ENCODE measurements around the gene LRRFIP1.

LRRFIP1 gene

DNA sequence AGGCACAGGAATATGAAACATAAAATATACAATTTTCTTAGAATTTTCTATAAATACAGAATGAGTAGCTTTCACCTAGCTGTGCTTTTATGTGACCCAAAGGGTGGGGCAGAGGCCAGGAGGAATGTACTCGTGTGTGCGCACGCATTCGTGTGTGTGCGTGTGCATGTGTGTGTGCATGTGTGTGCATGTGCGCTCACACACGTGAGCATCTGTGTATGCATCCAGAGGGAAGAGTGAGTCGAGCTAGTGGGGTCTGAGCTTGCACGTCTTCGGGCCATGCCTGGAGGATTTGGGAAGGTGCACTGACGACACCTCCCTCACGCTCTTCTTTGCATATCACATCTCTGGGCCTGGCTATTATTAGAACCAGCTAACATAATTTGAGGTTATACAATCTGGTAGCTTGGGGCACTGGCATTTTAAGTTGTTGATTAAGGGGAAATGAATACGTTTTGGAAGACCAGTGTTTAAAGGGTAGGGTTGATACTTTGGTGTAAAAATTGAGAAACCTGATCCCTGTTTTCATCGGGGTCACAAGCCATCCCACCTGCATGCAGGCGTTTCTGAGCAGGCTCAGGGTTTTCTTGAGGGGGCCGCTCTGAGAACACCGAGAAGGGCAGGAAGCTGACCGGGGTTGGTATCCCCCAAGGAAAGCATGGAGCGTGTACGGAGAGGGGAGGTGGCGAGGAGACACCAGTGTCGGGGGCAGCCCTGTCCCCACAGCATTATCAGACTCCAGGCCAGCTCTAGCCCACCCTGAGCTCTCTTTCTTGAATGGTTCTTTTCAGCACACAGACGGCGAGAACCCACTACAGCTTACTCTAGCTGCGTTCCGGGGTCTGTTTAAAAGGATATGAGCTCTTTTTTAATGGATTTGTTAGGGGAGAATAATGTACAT, 85.3 kb downstream of the LRRFIP1 start:
- Histone ChIP-seq H3K27ac (no peak overlapping the region), H3K4me3 (no peak overlapping the region)

DNA sequence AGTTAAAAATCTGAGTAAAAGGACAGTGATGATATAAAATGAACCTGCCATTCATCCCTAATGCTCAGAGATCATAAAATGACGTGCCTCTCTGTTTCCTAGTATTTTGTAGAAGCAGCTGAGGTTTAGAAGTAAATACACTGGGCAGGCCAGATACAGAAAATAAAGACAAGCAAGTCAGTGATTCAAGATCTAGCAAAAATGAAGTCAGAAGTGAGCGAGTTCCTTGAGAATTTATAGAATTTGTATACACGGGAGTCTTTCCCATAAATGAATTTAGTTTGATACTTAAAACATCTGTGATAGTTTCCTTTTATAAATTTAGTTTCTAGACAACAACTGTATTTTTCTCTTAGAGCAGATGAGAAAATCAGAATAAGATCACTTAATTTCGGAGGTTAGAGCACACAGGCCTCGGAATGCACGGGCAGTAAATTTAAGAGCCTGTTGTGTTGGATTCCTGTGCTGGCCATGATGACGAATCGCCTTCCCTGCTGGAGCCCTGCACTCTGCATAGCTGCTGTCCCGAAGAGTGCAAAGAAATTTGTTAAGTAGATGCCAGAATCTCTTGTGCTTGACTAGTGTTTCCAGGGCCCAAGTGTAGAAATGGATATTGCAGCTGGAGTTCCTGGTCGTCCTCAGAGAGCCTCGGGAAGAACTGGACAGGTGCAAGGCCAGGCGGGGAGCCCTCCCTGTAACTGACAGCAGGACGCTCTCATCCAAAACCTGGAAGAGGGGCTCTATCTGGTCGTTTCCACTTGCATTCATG, 87.5 kb downstream of the LRRFIP1 start:
- peak overlapping the region in 12 of 21 experiments; percentile 2 to 50 (median 28) for H3K27ac ChIP-seq
- no peak overlapping the region for H3K4me3 ChIP-seq

DNA sequence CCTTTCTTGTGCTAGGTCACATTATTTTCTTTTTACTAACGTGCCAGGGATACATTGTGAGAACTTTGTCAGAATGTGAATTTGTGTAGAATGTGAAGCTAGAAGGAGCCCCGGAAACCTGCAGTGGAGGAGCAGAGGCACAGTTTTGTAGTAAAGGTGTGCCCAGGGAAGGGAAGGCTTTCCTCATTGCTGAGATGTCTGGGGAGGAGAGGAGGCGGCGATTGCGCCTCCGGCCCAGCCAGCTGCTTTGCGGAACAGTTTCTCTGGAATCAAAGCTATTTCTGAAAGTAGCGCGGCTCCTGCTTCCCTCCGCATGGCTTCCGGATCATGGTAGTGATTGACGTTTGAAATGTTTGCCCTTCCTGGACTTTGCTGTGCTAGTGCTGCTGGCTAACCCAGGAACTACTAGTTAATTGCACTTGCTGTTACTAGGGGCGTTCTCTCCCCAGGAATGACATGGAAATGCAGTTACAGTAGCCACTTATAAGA, 88.1 kb downstream of the LRRFIP1 start:
- peak overlapping the region in 13 of 21 experiments; percentile 2 to 50 (median 28) for H3K27ac ChIP-seq
- no peak overlapping the region for H3K4me3 ChIP-seq

DNA sequence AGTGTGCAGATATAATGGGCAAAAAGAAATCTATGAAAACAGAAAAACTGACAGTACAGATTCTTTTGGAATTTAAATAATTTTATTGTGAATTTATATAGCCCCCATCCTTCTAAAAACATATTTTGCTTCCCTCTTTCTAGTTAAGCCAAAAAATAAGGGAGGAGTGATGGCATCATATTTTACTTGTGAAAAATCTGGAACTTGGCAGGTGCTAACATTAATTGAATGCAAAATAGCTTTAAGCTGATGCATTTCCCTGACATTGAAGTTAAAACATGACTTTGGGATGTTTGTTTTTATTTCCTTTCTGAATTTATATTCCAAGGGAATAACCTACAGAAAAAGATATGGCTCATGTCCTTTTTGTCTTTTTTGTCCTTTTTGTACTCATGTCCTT, 88.6 kb downstream of the LRRFIP1 start:
- H3K4me3 ChIP-seq: no peak overlapping the region
- H3K27ac ChIP-seq: peak overlapping the region in 4 of 21 experiments; percentile 24 to 44 (median 28)

DNA sequence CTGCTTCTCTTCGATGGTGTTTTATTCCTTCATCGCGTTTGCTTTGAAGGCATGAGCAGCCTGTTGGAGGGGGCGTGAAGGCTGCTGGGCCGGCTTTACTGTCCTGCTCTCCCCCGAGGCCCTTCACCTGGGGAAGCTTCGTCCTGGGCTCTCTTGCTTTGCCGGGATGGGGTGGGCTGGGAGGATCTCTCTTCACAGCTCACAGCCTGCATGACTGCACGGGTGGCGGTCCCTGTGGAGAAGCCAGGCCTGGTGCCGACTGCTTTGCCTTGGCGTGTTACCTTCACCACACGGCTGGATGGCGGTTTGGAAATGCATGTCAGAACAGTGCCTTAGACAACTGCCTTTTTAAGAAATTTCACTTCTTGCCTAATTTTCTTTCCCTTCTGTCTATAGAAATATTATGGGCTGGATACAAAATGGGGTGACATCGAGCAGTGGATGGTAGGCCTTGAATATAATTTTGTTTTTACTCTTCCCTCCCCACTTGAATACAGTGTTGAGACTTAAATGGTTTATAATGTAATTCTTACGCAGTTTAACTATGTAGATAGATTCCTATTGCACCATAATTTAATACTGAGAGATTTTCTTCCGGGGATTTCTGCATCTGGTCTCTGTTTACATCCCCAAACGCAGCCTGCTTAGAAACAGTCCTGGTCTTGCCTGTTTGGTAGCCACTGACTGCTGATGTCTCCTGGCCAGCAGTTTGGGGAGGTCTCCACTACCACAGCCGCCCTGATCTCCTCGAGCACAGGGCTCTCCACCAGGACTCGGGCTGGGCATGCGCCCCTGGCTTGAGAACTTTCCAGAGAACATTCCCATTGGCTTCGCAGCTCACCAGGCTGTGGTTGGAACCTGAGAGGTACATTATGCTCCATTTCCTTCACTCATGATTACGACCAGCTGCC, 90.2 kb downstream of the LRRFIP1 start:
- H3K27ac ChIP-seq: peak overlapping the region in 10 of 21 experiments; percentile 9 to 64 (median 42)
- H3K4me3 ChIP-seq: no peak overlapping the region

DNA sequence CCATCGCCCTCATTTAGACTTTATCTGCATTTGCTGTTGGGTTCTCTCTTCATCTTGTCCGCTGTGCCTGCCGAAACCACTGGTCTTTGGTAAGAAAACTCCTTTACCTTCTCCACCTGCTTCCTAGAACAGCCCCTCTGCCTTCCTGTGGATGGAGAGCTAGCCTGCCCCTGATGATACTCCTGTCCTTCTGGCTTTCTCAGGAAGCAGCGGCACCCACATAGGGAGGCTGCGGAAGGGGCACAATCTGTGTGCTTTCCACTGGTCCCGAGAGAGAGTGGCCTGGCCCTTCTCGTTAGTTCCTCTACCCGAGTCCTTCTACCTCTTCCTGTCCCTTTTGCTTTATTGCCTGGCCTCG, 90.9 kb downstream of the LRRFIP1 start:
- Histone ChIP-seq H3K27ac (peak overlapping the region in 7 of 21 experiments; percentile 9 to 64 (median 43)), H3K4me3 (no peak overlapping the region)

DNA sequence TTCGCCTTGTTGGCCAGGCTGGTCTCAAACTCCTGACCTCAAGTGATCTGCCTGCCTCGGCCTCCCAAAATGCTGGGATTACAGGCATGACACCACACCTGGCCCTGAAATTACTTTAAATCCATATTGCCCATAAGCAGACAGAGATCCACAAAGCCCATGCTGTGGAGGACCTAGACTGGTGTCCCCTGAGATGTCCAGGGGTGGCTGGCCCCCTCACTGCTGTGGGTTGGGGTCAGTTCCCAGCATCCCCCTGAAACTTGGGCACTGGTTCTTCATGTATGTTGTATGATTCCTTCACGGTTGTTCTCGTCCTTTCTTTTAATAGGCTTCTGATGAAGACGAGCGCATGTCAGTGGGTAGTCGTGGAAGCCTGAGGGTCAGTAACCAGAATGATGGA, 93.1 kb downstream of the LRRFIP1 start:
- Histone ChIP-seq H3K4me3 (no peak overlapping the region), H3K27ac (no peak overlapping the region)

DNA sequence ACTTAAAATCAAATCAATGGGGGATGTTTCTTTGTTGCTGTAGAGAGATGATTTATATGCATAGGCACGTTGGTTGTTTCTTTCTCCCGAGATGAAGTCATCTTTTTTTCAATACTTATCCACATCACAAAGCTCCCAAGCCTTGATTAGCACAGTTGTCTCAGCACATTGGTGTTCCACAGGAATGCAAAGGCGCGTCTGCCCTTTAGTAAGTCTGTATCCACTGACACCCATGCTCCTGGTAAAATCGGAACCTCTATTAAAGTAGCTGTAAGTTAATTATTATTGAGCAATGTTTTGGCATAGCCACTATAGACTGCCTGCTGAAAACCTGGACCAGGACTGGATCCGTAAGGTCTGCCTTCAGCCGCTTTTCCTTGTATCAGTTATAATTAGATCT, 93.6 kb downstream of the LRRFIP1 start:
- peak overlapping the region in 1 of 21 experiments; percentile 5 for H3K27ac ChIP-seq
- H3K4me3 ChIP-seq: no peak overlapping the region

DNA sequence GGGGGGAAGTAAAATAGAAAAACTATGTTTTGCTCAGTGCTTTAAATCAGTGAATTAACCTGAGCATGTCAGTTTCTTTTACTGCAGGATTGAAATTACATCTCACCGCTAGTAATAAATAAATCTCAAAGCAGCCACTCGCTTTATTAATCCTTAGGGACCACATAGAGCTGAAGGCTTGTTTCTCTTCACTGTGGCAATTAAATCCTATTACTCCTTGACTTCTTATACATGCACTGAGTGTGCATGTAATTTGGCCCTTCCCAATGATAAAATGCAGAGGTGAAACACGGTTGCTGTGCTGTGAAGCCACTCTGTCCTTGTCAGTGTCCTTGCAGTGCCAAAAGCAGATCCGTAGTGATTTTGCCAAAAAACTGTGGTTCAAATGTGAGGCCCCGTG, 94.1 kb downstream of the LRRFIP1 start:
- H3K4me3 ChIP-seq: no peak overlapping the region
- no peak overlapping the region for H3K27ac ChIP-seq

DNA sequence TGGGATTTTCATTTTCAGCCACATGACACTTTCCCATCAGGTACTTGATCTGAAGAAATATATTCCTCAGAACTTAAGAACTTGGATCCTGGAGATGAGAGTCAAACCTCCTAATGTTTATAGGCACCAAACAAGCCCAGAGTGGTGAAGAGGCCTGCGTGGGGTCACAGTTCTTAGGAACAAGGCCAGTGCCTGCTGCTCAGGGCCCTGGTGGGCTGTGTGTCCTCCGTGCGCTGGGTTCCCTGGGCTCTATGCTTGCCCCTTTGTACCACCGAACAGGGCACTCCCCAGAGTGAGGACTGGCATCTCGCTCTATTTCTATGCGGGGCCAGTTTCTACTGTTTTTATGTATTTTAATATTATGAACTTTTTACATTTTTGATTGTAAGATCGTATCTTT, 95.2 kb downstream of the LRRFIP1 start:
- H3K27ac ChIP-seq: no peak overlapping the region
- no peak overlapping the region for H3K4me3 ChIP-seq

DNA sequence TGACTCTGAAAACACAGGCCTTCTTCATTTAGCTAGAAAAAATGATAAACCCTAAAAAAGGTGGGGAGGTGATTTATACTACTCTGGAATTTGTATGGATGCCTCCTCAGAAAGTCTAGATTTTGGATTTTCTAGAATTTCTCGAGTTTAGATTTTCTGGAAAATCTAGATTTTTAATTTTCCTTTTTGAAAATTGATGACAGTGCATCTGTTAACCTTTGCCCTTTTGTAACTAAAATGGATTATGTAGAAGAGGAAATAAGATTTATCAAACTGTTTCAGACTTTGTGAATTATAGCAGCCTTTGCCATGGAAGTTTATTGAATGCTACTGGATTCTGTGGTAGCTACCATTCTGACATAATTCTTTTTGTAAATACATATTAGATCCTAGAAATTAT, 95.6 kb downstream of the LRRFIP1 start:
- Histone ChIP-seq H3K27ac (no peak overlapping the region), H3K4me3 (no peak overlapping the region)

DNA sequence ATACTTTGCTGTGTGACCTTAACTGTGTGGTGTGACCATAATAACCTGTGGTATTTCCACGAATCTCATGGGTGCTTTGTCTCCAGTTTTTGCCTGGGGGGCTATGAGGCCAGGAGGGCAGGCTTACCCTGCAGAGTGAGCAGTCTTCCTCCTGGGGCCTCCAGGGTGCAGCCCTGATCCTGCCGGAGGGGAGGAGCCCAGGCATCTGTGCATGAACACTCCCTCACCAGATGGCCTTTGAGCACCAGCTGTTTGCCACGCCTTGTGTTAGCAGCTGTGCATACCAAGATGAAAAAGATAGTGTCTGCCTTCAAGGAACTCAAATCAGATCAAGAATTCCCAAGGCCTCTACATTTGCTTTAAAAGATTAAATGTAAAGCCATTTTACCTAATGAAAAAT, 96.2 kb downstream of the LRRFIP1 start:
- Histone ChIP-seq H3K27ac (peak overlapping the region in 1 of 21 experiments; percentile 28), H3K4me3 (no peak overlapping the region)

DNA sequence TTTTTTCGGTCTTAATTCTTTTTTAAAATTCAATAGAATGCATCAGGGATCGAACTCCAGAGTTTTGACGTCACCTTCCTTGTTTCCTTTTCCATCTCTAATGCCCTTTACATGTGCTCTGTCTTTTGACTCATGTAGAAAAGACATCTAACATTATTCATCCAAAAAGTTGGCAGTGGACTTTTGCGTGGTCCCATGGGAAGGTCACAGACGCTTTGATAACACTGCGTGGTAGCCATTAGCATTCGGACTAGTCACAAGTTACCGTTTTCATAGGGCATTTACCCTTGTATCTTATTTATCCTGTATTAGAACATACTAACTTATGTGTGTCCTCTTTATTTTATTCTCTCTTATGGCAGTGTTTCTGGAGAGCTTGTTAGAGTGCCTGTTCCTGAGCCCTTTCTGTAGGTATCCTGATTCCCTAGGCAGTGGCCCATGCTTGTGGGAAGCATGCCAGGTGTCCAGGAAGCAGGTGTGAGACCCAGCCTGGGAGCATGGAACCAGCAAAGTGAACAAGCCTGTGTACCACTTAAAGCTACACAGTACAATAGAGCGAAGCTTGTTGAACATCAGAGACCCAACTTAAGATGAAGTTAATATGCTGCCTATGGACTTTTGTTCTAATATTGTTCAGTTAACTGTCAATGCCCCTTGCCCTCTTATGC, 97.6 kb downstream of the LRRFIP1 start:
- no peak overlapping the region for H3K27ac ChIP-seq
- no peak overlapping the region for H3K4me3 ChIP-seq

DNA sequence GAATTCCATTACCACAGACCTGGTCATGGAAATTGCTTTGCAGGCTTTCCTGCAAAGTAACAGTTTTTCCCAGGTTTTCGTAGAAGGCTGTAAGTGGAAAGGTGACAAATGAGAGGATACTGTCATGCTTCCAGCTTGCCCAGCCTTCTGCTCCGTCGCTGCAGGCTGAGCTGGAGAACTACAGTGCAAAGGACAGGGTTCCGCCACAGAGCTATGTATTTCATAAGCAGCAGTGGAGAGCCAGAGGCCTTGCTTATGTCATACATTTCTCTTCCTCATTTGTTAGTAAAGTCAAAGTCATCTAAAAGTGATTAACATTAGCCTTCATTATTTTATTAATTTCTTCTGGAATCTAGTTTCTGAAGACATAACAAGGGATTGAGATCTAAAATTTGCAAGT, 98.3 kb downstream of the LRRFIP1 start:
- H3K27ac ChIP-seq: no peak overlapping the region
- H3K4me3 ChIP-seq: no peak overlapping the region

DNA sequence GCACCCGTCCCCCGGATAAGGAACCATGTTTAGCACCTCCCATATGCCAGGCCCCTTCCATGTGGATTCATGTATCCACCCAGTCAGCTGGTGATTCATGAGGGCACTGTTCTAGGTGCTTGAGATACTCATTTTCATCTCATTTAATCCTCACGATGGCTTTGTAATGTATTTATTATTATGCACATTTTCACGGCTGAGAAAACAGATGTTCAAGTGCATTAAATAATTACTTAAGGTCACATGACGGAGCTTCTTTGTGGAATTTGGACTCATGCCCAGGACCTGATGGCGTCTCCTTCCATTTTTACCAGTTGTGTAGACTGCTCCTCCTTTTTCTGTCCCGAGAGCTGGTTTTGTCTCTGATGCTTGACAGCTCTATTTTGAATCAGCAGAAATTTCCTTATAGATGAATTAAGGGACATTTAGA, 99.0 kb downstream of the LRRFIP1 start:
- Histone ChIP-seq H3K4me3 (no peak overlapping the region), H3K27ac (peak overlapping the region in 1 of 21 experiments; percentile 50)

DNA sequence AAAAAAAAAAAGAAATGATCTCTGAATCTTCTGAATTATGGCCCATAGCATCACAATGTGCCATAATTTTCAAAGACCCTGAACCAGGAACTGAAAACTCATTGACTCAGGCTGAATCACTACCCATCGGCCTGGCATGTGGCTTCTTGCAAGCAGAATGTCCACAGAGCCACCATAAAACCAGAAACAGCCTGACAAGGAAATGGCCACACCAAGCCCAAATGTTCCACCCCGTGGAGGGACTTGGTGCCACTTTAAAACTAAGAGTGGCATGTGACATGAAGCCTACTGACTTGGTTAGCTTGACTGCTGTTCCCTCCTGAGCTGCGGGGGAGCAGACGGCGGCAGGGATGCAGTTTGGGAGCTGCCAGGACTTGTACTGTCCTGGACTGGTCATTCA, 100.0 kb downstream of the LRRFIP1 start:
- Histone ChIP-seq H3K4me3 (no peak overlapping the region), H3K27ac (peak overlapping the region in 3 of 21 experiments; percentile 2 to 36 (median 15))

DNA sequence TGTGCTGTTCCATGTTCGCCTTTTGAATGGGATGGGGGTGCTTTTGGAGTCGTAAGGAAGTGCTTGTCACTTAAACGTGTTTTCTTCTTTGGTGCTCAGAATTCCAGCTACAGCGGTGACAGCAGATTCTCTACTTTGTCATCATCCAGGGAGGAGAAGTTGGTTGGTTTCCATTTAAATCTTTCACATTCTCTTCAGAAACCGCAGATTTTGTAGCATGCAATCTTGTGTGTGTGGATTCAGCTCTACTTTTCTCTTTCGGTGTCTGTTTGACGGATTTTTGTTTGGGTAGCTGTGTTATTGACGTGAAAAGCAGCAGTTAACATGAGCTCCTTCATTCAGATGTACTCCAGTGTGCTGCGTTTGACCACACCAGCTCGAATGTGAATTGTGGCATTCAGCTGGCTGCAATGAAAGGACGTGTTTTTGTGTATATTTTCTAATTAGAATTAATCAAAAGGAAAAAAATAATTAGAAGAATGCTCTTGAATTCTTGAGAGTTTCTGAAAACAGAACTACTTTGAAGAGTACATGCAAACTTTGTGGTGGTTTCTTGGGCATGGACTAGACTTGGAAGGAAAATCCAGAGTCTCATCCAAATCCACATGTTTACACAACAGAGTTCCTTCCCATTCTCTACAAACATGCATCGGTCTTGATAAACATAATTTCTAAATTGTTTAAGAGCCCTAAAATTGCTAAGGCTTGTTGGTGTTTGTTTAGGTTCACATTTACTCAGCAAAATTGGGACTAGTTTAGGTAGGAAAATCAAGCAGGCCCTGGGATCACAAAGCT, 102.5 kb downstream of the LRRFIP1 start:
- Histone ChIP-seq H3K27ac (peak overlapping the region in 4 of 21 experiments; percentile 0 to 29 (median 10)), H3K4me3 (no peak overlapping the region)

DNA sequence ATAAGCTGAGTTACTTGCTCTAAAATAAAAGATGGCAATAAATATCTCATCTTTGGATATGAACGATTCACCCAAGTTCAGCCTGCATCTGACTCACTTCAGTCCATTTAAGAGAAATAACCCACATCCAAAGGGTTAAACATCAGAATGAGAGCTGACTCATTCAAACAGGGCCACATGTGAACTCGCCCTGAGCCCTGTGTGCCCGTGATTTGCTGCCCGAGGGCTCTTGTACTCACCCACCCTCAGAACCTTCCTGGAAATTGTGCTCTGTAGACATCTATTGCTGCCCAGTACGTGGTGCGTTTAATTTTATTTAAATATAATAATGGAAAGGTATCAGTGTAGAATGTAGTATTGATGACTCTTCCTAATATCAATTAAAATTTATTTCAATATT, 104.3 kb downstream of the LRRFIP1 start:
- no peak overlapping the region for H3K4me3 ChIP-seq
- H3K27ac ChIP-seq: peak overlapping the region in 10 of 21 experiments; percentile 3 to 66 (median 52)
